ENCODE data around the gene FSD1L. TPM values are rescaled to one million over a fixed set of nuclear protein-coding genes. Genes with fewer than 3 reads are reported as not detected.
"Not testable (repeated sequence)": the region's sequence is repeated elsewhere in the genome, so short reads cannot be mapped to it uniquely, and the experiment has no call there.

Gene FSD1L
- total and polyA plus RNA-seq, 2 donors (not counting 1 experiment from before 2014, with no cell fraction given) = 0.70 to 15.2 TPM

DNA sequence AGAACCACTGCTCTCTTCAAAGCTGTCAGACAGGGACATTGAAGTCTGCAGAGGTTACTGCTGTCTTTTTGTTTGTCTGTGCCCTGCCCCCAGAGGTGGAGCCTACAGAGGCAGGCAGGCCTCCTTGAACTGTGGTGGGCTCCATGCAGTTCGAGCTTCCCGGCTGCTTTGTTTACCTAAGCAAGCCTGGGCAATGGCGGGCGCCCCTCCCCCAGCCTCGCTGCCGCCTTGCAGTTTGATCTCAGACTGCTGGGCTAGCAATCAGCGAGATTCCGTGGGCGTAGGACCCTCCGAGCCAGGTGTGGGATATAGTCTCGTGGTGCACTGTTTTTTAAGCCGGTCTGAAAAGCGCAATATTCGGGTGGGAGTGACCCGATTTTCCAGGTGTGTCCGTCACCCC lies 133.7 kb downstream of the FSD1L start:
- H3K9ac ChIP-seq (ENCODE audit: low read length); H3K4me2 ChIP-seq (replicated peaks; ENCODE audit: low read depth, low read length, poor library complexity, severe bottlenecking); H2AFZ ChIP-seq (ENCODE audit: insufficient read depth, low read depth, low read length, poor library complexity, severe bottlenecking); POLR2A ChIA-PET; H3K4me3 Mint-ChIP-seq; H3K27me3 Mint-ChIP-seq; H3K27ac Mint-ChIP-seq; H3K36me3 ChIP-seq (replicated peaks in 1 of 2; ENCODE audit: control extremely low read depth in 1 of 2, control insufficient read depth in 1 of 2, extremely low read depth in 1 of 2, insufficient read depth in 2 of 2, low read length in 1 of 2); H3K9me3 Mint-ChIP-seq (ENCODE audit: insufficient read depth); DNase-seq; H3K27ac ChIP-seq (ENCODE audit: low read length in 2 of 2); H4K20me1 ChIP-seq (ENCODE audit: control insufficient read depth, insufficient read depth, low read length, poor library complexity, severe bottlenecking); ATAC-seq (ENCODE audit: low read depth); H3K4me3 ChIP-seq (ENCODE audit: control extremely low read depth in 1 of 5, extremely low read depth in 1 of 5, insufficient read depth in 1 of 5, low read depth in 2 of 5, low read length in 4 of 5); CTCF ChIA-PET; H3K4me1 Mint-ChIP-seq; H3K9me3 ChIP-seq (ENCODE audit: control extremely low read depth in 1 of 3, control insufficient read depth in 2 of 3, insufficient read depth in 1 of 3, low read length in 2 of 3); H3K27me3 ChIP-seq (replicated peaks in 1 of 4; ENCODE audit: control extremely low read depth in 1 of 4, control insufficient read depth in 3 of 4, insufficient read depth in 4 of 4, low read length in 3 of 4); H3K79me2 ChIP-seq (ENCODE audit: control insufficient read depth, insufficient read depth, low read length); intact Hi-C loops (cut with micrococcal nuclease); H3K4me1 ChIP-seq (ENCODE audit: control insufficient read depth in 2 of 2, insufficient read depth in 2 of 2, low read length in 2 of 2): not testable (repeated sequence)
- WGBS (ENCODE audit: insufficient coverage) = 100% methylated on average over 2 of the region's 16 CpGs

GRCh38 chr9:105593145-105593544 lies 145.3 kb downstream of the FSD1L start:
- no peak overlapping the region for H2AFZ ChIP-seq (ENCODE audit: insufficient read depth, low read depth, low read length, poor library complexity, severe bottlenecking)
- H3K27me3 Mint-ChIP-seq = no peaks in the 10 kb centered on the region
- H3K4me3 ChIP-seq (ENCODE audit: control extremely low read depth in 1 of 5, extremely low read depth in 1 of 5, insufficient read depth in 1 of 5, low read depth in 2 of 5, low read length in 4 of 5) = no peak overlapping the region
- no peak overlapping the region for H3K4me2 ChIP-seq (replicated peaks; ENCODE audit: low read depth, low read length, poor library complexity, severe bottlenecking)
- no peaks in the 10 kb centered on the region for H3K4me1 Mint-ChIP-seq
- WGBS (ENCODE audit: insufficient coverage) = no CpG with 5 or more reads among the region's 3 CpGs
- CTCF ChIA-PET = no interaction called here
- ATAC-seq (ENCODE audit: low read depth) (no peak), DNase-seq (no peak)
- no peak overlapping the region for H3K27ac Mint-ChIP-seq
- peaks cover 1 to 31% of the 10 kb centered on the region in 2 experiments for H3K36me3 ChIP-seq (replicated peaks in 1 of 2; ENCODE audit: control extremely low read depth in 1 of 2, control insufficient read depth in 1 of 2, extremely low read depth in 1 of 2, insufficient read depth in 2 of 2, low read length in 1 of 2)
- peaks cover 1 to 17% (median 16%) of the 10 kb centered on the region in 3 donors for H3K9me3 ChIP-seq (ENCODE audit: control extremely low read depth in 1 of 3, control insufficient read depth in 2 of 3, insufficient read depth in 1 of 3, low read length in 2 of 3)
- no peak overlapping the region for H3K4me3 Mint-ChIP-seq
- intact Hi-C loops (cut with micrococcal nuclease) = no loop called here
- no peak overlapping the region for H3K9ac ChIP-seq (ENCODE audit: low read length)
- POLR2A ChIA-PET = no interaction called here
- no peaks in the 10 kb centered on the region for H3K79me2 ChIP-seq (ENCODE audit: control insufficient read depth, insufficient read depth, low read length)
- peaks cover 9% of the 10 kb centered on the region for H3K9me3 Mint-ChIP-seq (ENCODE audit: insufficient read depth)
- H3K27me3 ChIP-seq (replicated peaks in 1 of 4; ENCODE audit: control extremely low read depth in 1 of 4, control insufficient read depth in 3 of 4, insufficient read depth in 4 of 4, low read length in 3 of 4) = no peaks in the 10 kb centered on the region
- no peaks in the 10 kb centered on the region for H3K4me1 ChIP-seq (ENCODE audit: control insufficient read depth in 2 of 2, insufficient read depth in 2 of 2, low read length in 2 of 2)
- H4K20me1 ChIP-seq (ENCODE audit: control insufficient read depth, insufficient read depth, low read length, poor library complexity, severe bottlenecking) = no peaks in the 10 kb centered on the region
- TF ChIP-seq EZH2 (IDR thresholded peaks at IDR 0.05; ENCODE audit: borderline replicate concordance, insufficient read depth, low read depth, low read length, poor library complexity, severe bottlenecking) = no peak
- TF ChIP-seq, protein P1, sequence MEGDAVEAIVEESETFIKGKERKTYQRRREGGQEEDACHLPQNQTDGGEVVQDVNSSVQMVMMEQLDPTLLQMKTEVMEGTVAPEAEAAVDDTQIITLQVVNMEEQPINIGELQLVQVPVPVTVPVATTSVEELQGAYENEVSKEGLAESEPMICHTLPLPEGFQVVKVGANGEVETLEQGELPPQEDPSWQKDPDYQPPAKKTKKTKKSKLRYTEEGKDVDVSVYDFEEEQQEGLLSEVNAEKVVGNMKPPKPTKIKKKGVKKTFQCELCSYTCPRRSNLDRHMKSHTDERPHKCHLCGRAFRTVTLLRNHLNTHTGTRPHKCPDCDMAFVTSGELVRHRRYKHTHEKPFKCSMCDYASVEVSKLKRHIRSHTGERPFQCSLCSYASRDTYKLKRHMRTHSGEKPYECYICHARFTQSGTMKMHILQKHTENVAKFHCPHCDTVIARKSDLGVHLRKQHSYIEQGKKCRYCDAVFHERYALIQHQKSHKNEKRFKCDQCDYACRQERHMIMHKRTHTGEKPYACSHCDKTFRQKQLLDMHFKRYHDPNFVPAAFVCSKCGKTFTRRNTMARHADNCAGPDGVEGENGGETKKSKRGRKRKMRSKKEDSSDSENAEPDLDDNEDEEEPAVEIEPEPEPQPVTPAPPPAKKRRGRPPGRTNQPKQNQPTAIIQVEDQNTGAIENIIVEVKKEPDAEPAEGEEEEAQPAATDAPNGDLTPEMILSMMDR (IDR thresholded peaks at IDR 0.05) = no peak
- H3K27ac ChIP-seq (ENCODE audit: low read length in 2 of 2) = no peak overlapping the region

Other genes starting within 250 kb of the FSD1L start
- gene SLC44A1, start 203.4 kb upstream of the FSD1L start, total RNA-seq = 16.2 and 17.7 TPM in 2 replicates
- 2.2 and 2.5 TPM in 2 replicates for gene SLC44A1, start 203.4 kb upstream of the FSD1L start, polyA plus RNA-seq
- 16.2 and 18.3 TPM in 2 replicates for gene FKTN, start 110.1 kb downstream of the FSD1L start, total RNA-seq
- gene FKTN, start 110.1 kb downstream of the FSD1L start, polyA plus RNA-seq = 4.2 and 5.3 TPM in 2 replicates
- 6.7 and 7.0 TPM in 2 replicates for gene TAL2, start 214.4 kb downstream of the FSD1L start, total RNA-seq
- 0.37 and 0.66 TPM in 2 replicates for gene TAL2, start 214.4 kb downstream of the FSD1L start, polyA plus RNA-seq
- gene TMEM38B, start 246.5 kb downstream of the FSD1L start, total RNA-seq = 29.6 and 35.2 TPM in 2 replicates
- gene TMEM38B, start 246.5 kb downstream of the FSD1L start, polyA plus RNA-seq = 6.4 and 8.1 TPM in 2 replicates